KMS-11 (cell line): ENCODE measurements around the gene CACNA1D.

ENCODE experiments used
- H2AFZ ChIP-seq: fragments of 200-600 bp; sonication (generic); 2 replicates; pipeline ENCODE4 v1.6.1; 2016; ENCODE audit warnings: antibody characterized with exemption, mixed run types, low read depth
- H3K27ac ChIP-seq: fragments of 200-600 bp; sonication (generic); 2 replicates; pipeline ENCODE4 v1.6.1; 2016; ENCODE audit warnings: mild to moderate bottlenecking, mixed run types
- H3K27me3 ChIP-seq: fragments of 200-600 bp; sonication (generic); 2 replicates; pipeline ENCODE4 v1.6.1; 2017; ENCODE audit warnings: mild to moderate bottlenecking, low read depth, mixed run types, moderate library complexity; ENCODE audit not compliant: insufficient read depth
- H3K36me3 ChIP-seq: fragments of 200-600 bp; sonication (generic); 2 replicates; pipeline ENCODE4 v1.6.1; 2017; ENCODE audit warnings: mild to moderate bottlenecking, mixed run types; ENCODE audit not compliant: insufficient read depth
- H3K4me1 ChIP-seq: fragments of 200-600 bp; sonication (generic); 2 replicates; pipeline ENCODE4 v1.6.1; 2016; ENCODE audit warnings: mild to moderate bottlenecking, low read depth, mixed run types; ENCODE audit not compliant: poor library complexity, severe bottlenecking
- H3K4me2 ChIP-seq: fragments of 200-600 bp; sonication (generic); 2 replicates; pipeline ENCODE4 v1.7.0; 2016; ENCODE audit warnings: mild to moderate bottlenecking, mixed run types
- H3K4me3 ChIP-seq: fragments of 200-600 bp; sonication (generic); IDR thresholded peaks from 2 replicates; pipeline ENCODE4 v1.6.1; 2017; ENCODE audit warnings: low read depth, low read length, mixed read lengths; ENCODE audit not compliant: insufficient read depth
- H3K79me2 ChIP-seq: fragments of 200-600 bp; sonication (generic); 2 replicates; pipeline ENCODE4 v1.6.1; 2016; ENCODE audit warnings: low read depth, mixed run types; ENCODE audit not compliant: insufficient read depth
- H3K9ac ChIP-seq: fragments of 200-600 bp; sonication (generic); 2 replicates; pipeline ENCODE4 v1.6.1; 2016; ENCODE audit warnings: mild to moderate bottlenecking, mixed run types
- H4K20me1 ChIP-seq: fragments of 200-600 bp; sonication (generic); 2 replicates; pipeline ENCODE4 v1.6.1; 2016; ENCODE audit warnings: mild to moderate bottlenecking, mixed run types; ENCODE audit not compliant: insufficient read depth
- CTCF ChIP-seq: fragments of 200-600 bp; sonication (generic); conservative IDR thresholded peaks from 2 replicates; pipeline ENCODE4 v1.6.1; 2017; ENCODE audit warnings: low read depth, mild to moderate bottlenecking, antibody characterized with exemption, low read length, moderate library complexity, mixed read lengths

Gene CACNA1D

GRCh38 chr3:53482227-53482626 lies 12.2 kb upstream of the CACNA1D start:
- no peak overlapping the region for H3K4me3 ChIP-seq
- no peaks in the 10 kb centered on the region for H3K27me3 ChIP-seq
- no peak overlapping the region for H2AFZ ChIP-seq
- H3K4me1 ChIP-seq: no peaks in the 10 kb centered on the region
- no peak for TF ChIP-seq CTCF
- no peak overlapping the region for H3K9ac ChIP-seq
- no peak overlapping the region for H3K27ac ChIP-seq
- H4K20me1 ChIP-seq: no peaks in the 10 kb centered on the region
- no peaks in the 10 kb centered on the region for H3K36me3 ChIP-seq
- no peak overlapping the region for H3K4me2 ChIP-seq
- no peaks in the 10 kb centered on the region for H3K79me2 ChIP-seq

GRCh38 chr3:53483821-53484220 lies 10.6 kb upstream of the CACNA1D start:
- Histone ChIP-seq H3K4me1 (no peaks in the 10 kb centered on the region), H3K36me3 (no peaks in the 10 kb centered on the region), H3K4me2 (no peak overlapping the region), H3K79me2 (no peaks in the 10 kb centered on the region), H3K27me3 (no peaks in the 10 kb centered on the region), H3K27ac (no peak overlapping the region), H4K20me1 (no peaks in the 10 kb centered on the region), H3K4me3 (no peak overlapping the region), H2AFZ (no peak overlapping the region), H3K9ac (no peak overlapping the region)
- no peak for TF ChIP-seq CTCF

- no peak for TF ChIP-seq CTCF
- H3K4me2 ChIP-seq: no peak overlapping the region
- no peaks in the 10 kb centered on the region for H3K27me3 ChIP-seq
- no peaks in the 10 kb centered on the region for H3K4me1 ChIP-seq
- no peaks in the 10 kb centered on the region for H3K79me2 ChIP-seq
- H3K27ac ChIP-seq: no peak overlapping the region
- no peak overlapping the region for H2AFZ ChIP-seq
- H3K4me3 ChIP-seq: no peak overlapping the region
- no peaks in the 10 kb centered on the region for H4K20me1 ChIP-seq
- H3K9ac ChIP-seq: no peak overlapping the region
- H3K36me3 ChIP-seq: no peaks in the 10 kb centered on the region
Measured at GRCh38 chr3:53484984-53485383, 9.4 kb upstream of the CACNA1D start.

GRCh38 chr3:53485675-53486403 lies 8.6 kb upstream of the CACNA1D start:
- Histone ChIP-seq H3K4me2 (no peak overlapping the region), H2AFZ (no peak overlapping the region), H3K4me1 (no peaks in the 10 kb centered on the region), H3K27ac (no peak overlapping the region), H4K20me1 (no peaks in the 10 kb centered on the region), H3K4me3 (no peak overlapping the region), H3K79me2 (no peaks in the 10 kb centered on the region), H3K9ac (no peak overlapping the region), H3K36me3 (no peaks in the 10 kb centered on the region), H3K27me3 (no peaks in the 10 kb centered on the region)
- TF ChIP-seq CTCF: no peak
